Esophagus squamous epithelium (tissue), 5 donors: ENCODE results near the gene FGF14. TPM values are rescaled to one million over a fixed set of nuclear protein-coding genes. Genes with fewer than 3 reads are reported as not detected.
A peak's percentile ranks its signal among the peaks of the same experiment; 100 is the strongest.

Experiments used
- DNase-seq: peaks from one replicate; lab custom pipeline; 2025; lab: John Stamatoyannopoulos, UW
- H3K27ac ChIP-seq, 4 donors: fragments of 200-600 bp; sonication (generic); one replicate each; pipeline ENCODE4 v1.5.1; 2016 to 2019; ENCODE audit warnings: mild to moderate bottlenecking in 1 of 4
- H3K27me3 ChIP-seq, 4 donors: fragments of 200-600 bp; sonication (generic); 1 replicate in 3 of 4; 2 replicates in 1 of 4; pipeline versions ENCODE4 v1.5.1 to v1.6.0; 2017 to 2021; ENCODE audit warnings: antibody characterized with exemption in 1 of 4
- H3K36me3 ChIP-seq, 3 donors: fragments of 200-600 bp; sonication (generic); one replicate each; pipeline ENCODE4 v1.5.1; 2016 to 2019
- H3K4me1 ChIP-seq, 3 donors: fragments of 200-600 bp; sonication (generic); one replicate each; pipeline ENCODE4 v1.5.1; 2017 to 2019
- H3K4me3 ChIP-seq, 4 donors: fragments of 200-600 bp; sonication (generic); 1 replicate in 3 of 4; 2 replicates in 1 of 4; pipeline ENCODE4 v1.5.1; 2016 to 2019; ENCODE audit warnings: mild to moderate bottlenecking in 2 of 4, moderate library complexity in 1 of 4
- H3K9me3 ChIP-seq, 3 donors: fragments of 200-600 bp; sonication (generic); one replicate each; pipeline ENCODE4 v1.5.1; 2016 to 2019
- CTCF ChIP-seq, 6 experiments: fragments of 450-650 bp in 4 of 6; fragments of 200-600 bp in 2 of 6; sonication (generic) in 2 of 6; IDR thresholded peaks; one replicate each; pipeline ENCODE4 v1.5.1; 2016 to 2019; ENCODE audit warnings: antibody characterized with exemption in 6 of 6, mild to moderate bottlenecking in 4 of 6, moderate library complexity in 4 of 6
- POLR2A ChIP-seq, 4 donors: fragments of 450-650 bp; IDR thresholded peaks; one replicate each; pipeline ENCODE4 v1.6.1; 2017; ENCODE audit warnings: antibody characterized with exemption in 4 of 4, mild to moderate bottlenecking in 4 of 4, moderate library complexity in 3 of 4
- WGBS, 2 donors: methylation state at CpG; one replicate each; pipeline ENCODE4 v1.1.5; 2018; 5-methylcytosine and 5-hydroxymethylcytosine counted together
- intact Hi-C: fragments of 100-400 bp; cut with DNase I; formaldehyde crosslinking; loops from one replicate; pipeline ENCODE4 v1.15.0; 2022
- total RNA-seq, 4 donors: library from RNA; depleted of rRNA; stranded (reverse); fragments of >200 nt; gene quantifications; one replicate each; pipeline ENCODE4 v1.1.0, GENCODE V29; 2016
- donor health status: DM: yes; HTN: yes; CAD: no.

The FGF14 gene
- total RNA-seq, 4 donors from 2014 or later: 0.11 to 4.2 (median 1.0) TPM

- Histone ChIP-seq H3K4me1 (no peaks in the 10 kb centered on the region), H3K27me3 (no peaks in the 10 kb centered on the region), H3K9me3 (no peaks in the 10 kb centered on the region), H3K27ac (no peak overlapping the region), H3K4me3 (no peak overlapping the region), H3K36me3 (no peaks in the 10 kb centered on the region)
- TF ChIP-seq POLR2A (IDR thresholded peaks at IDR 0.05): no peak
- no peak for TF ChIP-seq CTCF (IDR thresholded peaks at IDR 0.05)
- no peak for DNase-seq
- intact Hi-C loops: no loop called here
- WGBS, 2 donors: 26% methylated on average over 5 to 6 of the region's 6 CpGs
Observed at GRCh38 chr13:101706651-101707050, 695.2 kb downstream of the FGF14 start.

- no peak for DNase-seq
- Histone ChIP-seq H3K4me1 (no peaks in the 10 kb centered on the region), H3K36me3 (no peaks in the 10 kb centered on the region), H3K9me3 (no peaks in the 10 kb centered on the region), H3K27ac (no peak overlapping the region), H3K4me3 (no peak overlapping the region), H3K27me3 (no peaks in the 10 kb centered on the region)
- 77 to 85% methylated on average over 3 of the region's 3 CpGs for WGBS, 2 donors
- intact Hi-C loops: no loop called here
- TF ChIP-seq POLR2A (IDR thresholded peaks at IDR 0.05) (no peak), CTCF (IDR thresholded peaks at IDR 0.05) (no peak)
Observed at GRCh38 chr13:101703838-101704237, 698.0 kb downstream of the FGF14 start.

GRCh38 chr13:101703081-101703480 is 698.8 kb downstream of the FGF14 start:
- H3K27ac ChIP-seq: no peak overlapping the region
- no peak overlapping the region for H3K4me3 ChIP-seq
- intact Hi-C loops: no loop called here
- WGBS, 2 donors: 90 to 100% methylated on average over 1 of the region's 1 CpG
- no peaks in the 10 kb centered on the region for H3K36me3 ChIP-seq
- no peaks in the 10 kb centered on the region for H3K4me1 ChIP-seq
- TF ChIP-seq CTCF (IDR thresholded peaks at IDR 0.05) (no peak), POLR2A (IDR thresholded peaks at IDR 0.05) (no peak)
- H3K27me3 ChIP-seq: no peaks in the 10 kb centered on the region
- no peak for DNase-seq
- no peaks in the 10 kb centered on the region for H3K9me3 ChIP-seq

GRCh38 chr13:101700598-101700997 is 701.2 kb downstream of the FGF14 start:
- WGBS, 2 donors: 29 to 44% methylated on average over 3 of the region's 3 CpGs
- Histone ChIP-seq H3K4me3 (no peak overlapping the region), H3K9me3 (no peaks in the 10 kb centered on the region), H3K27ac (peak overlapping the region in 1 of 4 donors; percentile 13), H3K27me3 (no peaks in the 10 kb centered on the region), H3K4me1 (no peaks in the 10 kb centered on the region), H3K36me3 (no peaks in the 10 kb centered on the region)
- no peak for TF ChIP-seq CTCF (IDR thresholded peaks at IDR 0.05)
- no peak for TF ChIP-seq POLR2A (IDR thresholded peaks at IDR 0.05)
- DNase-seq: no peak
- intact Hi-C loops: no loop called here

- H3K27ac ChIP-seq: peak overlapping the region in 1 of 4 donors; percentile 11
- H3K9me3 ChIP-seq: no peaks in the 10 kb centered on the region
- TF ChIP-seq CTCF (IDR thresholded peaks at IDR 0.05) (no peak), POLR2A (IDR thresholded peaks at IDR 0.05) (no peak)
- H3K4me1 ChIP-seq: no peaks in the 10 kb centered on the region
- intact Hi-C loops: no loop called here
- no peaks in the 10 kb centered on the region for H3K27me3 ChIP-seq
- H3K36me3 ChIP-seq: no peaks in the 10 kb centered on the region
- WGBS, 2 donors: 33 to 37% methylated on average over 2 of the region's 2 CpGs
- no peak for DNase-seq
- H3K4me3 ChIP-seq: no peak overlapping the region
Observed at GRCh38 chr13:101698400-101698799, 703.4 kb downstream of the FGF14 start.
